ENCODE measurements around the gene GPR119. TPM values are rescaled to one million over a fixed set of nuclear protein-coding genes. Genes with fewer than 3 reads are reported as not detected.
"Not testable (repeated sequence)": the region's sequence is repeated elsewhere in the genome, so short reads cannot be mapped to it uniquely, and the experiment has no call there.

GPR119 gene
- total RNA-seq = not detected
- 0 reads per million in 2 donors for total RNA-seq

DNA sequence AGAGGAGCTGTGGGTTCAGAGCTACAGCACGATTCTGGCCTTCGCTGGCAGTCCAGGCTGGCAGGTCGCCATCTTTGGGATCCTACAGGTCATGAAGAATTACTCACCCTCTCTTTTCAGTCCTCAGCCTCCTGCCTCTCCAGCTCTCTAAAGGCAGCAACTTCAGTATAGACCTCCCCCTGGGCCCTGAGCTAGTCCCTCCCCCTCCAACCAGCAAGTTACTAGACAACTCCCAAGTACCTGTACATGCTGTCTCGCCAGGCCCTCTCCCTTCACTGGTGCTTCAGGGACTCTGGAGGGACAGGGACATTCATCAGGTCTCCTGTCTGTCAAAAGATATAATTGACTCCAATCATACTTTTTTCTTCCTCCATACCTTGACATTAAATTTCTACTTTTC is at the start of gene GPR119:
Gene GPR119 (minus strand): TSS at position 155 of the 400 bp plus-strand sequence. CDS start 227 bp downstream, outside the sequence.
- H3K4me3 Mint-ChIP-seq = no peak within 1 kb of the TSS
- no peak for ATAC-seq
- H3K27ac Mint-ChIP-seq = no peak within 1 kb of the TSS
- no peaks in the 10 kb centered on the region for H3K4me1 Mint-ChIP-seq
- no peaks in the 10 kb centered on the region for H3K27me3 Mint-ChIP-seq
- H3K36me3 Mint-ChIP-seq (ENCODE audit: low read depth) = no peaks in the 10 kb centered on the region
- H3K9me3 ChIP-seq (ENCODE audit: control insufficient read depth, low read length, poor library complexity, severe bottlenecking) = no peaks in the 10 kb centered on the region
- DNase-seq = no peak

DNA sequence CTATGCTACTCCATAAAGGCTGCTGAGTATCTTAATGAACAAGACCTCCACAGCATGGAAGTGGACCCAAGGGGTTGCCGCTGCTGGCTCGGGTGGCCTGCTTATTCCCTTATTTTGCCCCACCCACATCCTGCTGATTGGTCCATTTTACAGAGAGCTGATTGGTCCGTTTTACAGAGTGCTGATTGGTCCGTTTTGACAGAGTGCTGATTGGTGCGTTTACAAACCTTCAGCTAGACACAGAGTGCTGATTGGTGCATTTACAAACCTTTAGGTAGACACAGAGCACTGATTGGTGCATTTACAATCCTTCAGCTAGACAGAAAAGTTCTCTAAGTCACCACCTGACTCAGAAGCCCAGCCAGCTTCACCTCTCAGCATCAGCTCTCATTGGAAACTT is 43.8 kb upstream of the GPR119 start:
- H3K36me3 Mint-ChIP-seq (ENCODE audit: low read depth); H3K27me3 Mint-ChIP-seq; DNase-seq; H3K9me3 ChIP-seq (ENCODE audit: control insufficient read depth, low read length, poor library complexity, severe bottlenecking); ATAC-seq; H3K27ac Mint-ChIP-seq; H3K4me1 Mint-ChIP-seq; H3K4me3 Mint-ChIP-seq: not testable (repeated sequence)

DNA sequence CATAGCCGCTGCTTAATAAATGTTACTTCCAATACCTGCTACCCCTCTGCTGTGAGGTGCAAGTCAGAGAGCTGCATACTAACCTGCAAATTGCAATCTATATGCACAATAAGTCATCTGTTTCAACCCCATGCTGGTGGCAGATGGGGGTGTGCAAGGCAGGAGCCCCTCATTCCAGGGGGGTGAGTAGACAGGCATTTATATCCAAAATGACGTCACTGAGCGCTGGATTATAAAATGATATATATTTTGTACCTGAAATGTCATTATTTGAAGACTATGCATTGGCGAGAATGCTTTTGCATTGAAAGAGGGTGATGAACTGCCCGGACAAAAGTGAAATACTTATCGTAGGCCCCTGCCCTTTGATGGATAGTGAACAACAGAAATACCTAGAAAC is 41.1 kb upstream of the GPR119 start:
- H3K27me3 Mint-ChIP-seq = peaks cover 5% of the 10 kb centered on the region
- H3K9me3 ChIP-seq (ENCODE audit: control insufficient read depth, low read length, poor library complexity, severe bottlenecking) = no peaks in the 10 kb centered on the region
- DNase-seq = no peak
- no peak overlapping the region for H3K4me3 Mint-ChIP-seq
- H3K27ac Mint-ChIP-seq = no peak overlapping the region
- no peaks in the 10 kb centered on the region for H3K36me3 Mint-ChIP-seq (ENCODE audit: low read depth)
- ATAC-seq = no peak
- H3K4me1 Mint-ChIP-seq = no peaks in the 10 kb centered on the region

DNA sequence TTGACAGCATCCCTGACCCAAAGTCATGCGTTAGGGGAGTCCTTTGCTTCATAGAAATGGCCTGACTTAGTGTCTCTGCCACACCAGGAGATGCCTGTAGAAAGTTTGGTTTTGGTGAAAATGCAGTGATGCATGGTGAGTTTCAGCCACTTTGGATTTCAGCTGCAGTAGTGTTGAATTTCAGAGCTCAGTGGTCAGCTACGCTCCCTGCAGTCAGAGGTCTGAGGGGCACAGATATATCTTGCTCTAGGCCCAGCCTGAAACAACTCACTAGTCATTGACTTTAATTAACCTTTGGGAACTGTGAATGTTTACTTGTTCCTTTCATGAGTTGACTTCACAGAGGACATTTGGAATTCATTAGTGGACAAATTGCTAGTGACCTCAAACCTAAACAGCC is 33.8 kb upstream of the GPR119 start:
- DNase-seq = no peak
- no peaks in the 10 kb centered on the region for H3K36me3 Mint-ChIP-seq (ENCODE audit: low read depth)
- no peak for ATAC-seq
- no peaks in the 10 kb centered on the region for H3K9me3 ChIP-seq (ENCODE audit: control insufficient read depth, low read length, poor library complexity, severe bottlenecking)
- no peak overlapping the region for H3K27ac Mint-ChIP-seq
- no peaks in the 10 kb centered on the region for H3K4me1 Mint-ChIP-seq
- H3K4me3 Mint-ChIP-seq = no peak overlapping the region
- H3K27me3 Mint-ChIP-seq = no peaks in the 10 kb centered on the region

DNA sequence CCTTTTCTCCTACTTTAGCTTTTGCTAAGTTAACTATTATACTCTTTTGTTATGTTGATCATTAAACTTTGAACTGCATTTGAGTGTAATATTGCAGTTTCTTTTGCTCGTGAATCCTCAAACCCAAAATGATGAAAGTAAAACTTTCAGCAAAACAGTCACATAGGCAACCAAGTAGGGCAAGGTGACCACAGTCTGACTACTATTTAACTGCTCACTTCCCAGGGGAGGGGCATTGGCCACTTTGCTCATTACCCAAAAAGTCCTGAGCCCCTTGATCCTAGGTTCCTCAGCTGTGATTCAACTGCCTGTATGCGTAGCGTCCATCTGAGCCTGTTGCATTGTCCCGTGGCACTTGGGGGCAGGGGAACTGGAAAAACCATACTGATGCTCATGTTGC is 33.3 kb upstream of the GPR119 start:
- Mint-ChIP-seq H3K4me1 (no peaks in the 10 kb centered on the region), H3K4me3 (no peak overlapping the region), H3K36me3 (ENCODE audit: low read depth) (no peaks in the 10 kb centered on the region), H3K27ac (no peak overlapping the region), H3K27me3 (no peaks in the 10 kb centered on the region)
- no peak for DNase-seq
- no peak for ATAC-seq
- no peaks in the 10 kb centered on the region for H3K9me3 ChIP-seq (ENCODE audit: control insufficient read depth, low read length, poor library complexity, severe bottlenecking)

DNA sequence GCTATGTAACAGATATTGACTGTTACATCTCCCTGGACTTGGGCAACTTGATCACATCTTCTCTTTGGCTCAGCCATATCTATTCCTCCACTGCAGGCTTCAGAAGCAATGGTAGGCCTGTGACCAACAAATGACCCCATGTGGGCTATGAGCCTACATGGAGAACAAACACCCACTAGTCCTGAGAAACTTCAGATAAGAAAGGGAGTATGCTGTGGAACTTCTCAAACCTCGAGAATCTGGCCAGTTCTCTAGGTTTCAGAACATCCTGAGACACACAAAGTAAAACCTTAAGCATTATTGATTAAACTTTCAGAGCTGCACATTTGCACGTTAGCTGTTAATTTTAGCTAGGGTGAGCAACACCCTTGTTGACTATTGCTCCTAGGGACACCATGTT is 32.6 kb upstream of the GPR119 start:
- no peaks in the 10 kb centered on the region for H3K9me3 ChIP-seq (ENCODE audit: control insufficient read depth, low read length, poor library complexity, severe bottlenecking)
- H3K36me3 Mint-ChIP-seq (ENCODE audit: low read depth) = no peaks in the 10 kb centered on the region
- DNase-seq = no peak
- no peaks in the 10 kb centered on the region for H3K4me1 Mint-ChIP-seq
- no peak overlapping the region for H3K4me3 Mint-ChIP-seq
- no peaks in the 10 kb centered on the region for H3K27me3 Mint-ChIP-seq
- no peak for ATAC-seq
- H3K27ac Mint-ChIP-seq = no peak overlapping the region

DNA sequence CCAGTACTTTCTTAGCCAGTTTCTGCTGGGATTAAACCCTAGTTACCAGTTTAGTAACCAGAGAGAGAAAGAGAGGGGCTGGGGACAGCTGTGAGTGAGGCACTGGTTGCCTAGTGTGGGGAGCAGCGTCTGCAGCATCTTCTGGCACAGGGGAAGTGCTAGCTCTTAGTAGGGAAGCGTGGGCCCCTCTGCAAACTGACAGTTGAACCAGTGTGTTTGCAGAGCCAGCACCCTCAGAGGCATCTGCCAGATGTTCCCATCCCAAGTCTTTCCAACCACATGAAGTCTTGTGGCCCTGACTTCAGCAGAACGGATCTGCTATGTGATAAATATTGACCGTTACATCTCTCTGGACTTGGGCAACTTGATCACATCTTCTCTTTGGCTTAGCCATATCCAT is 31.3 kb upstream of the GPR119 start:
- no peak for ATAC-seq
- no peak for DNase-seq
- no peaks in the 10 kb centered on the region for H3K27me3 Mint-ChIP-seq
- no peak overlapping the region for H3K4me3 Mint-ChIP-seq
- no peak overlapping the region for H3K27ac Mint-ChIP-seq
- no peaks in the 10 kb centered on the region for H3K4me1 Mint-ChIP-seq
- no peaks in the 10 kb centered on the region for H3K9me3 ChIP-seq (ENCODE audit: control insufficient read depth, low read length, poor library complexity, severe bottlenecking)
- no peaks in the 10 kb centered on the region for H3K36me3 Mint-ChIP-seq (ENCODE audit: low read depth)

DNA sequence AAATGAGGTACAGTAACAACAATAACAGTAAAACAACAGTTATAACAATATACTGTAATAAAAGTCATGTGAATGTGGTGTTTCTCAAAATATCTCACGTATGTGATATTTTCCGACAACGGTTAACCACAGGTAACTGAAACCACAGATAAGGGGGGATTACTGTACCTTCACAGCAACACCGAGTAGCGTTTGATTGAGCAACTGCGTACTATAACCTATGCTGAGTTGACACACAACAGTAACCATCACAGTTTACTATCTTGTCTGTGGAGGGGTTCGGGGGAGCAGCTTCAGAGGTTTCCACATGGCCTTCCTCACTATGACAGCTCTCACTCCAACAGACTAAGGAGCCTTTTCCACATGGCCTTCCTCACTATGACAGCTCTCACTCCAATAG is 29.7 kb upstream of the GPR119 start:
- DNase-seq = no peak
- Mint-ChIP-seq H3K27ac (no peak overlapping the region), H3K4me3 (no peak overlapping the region), H3K36me3 (ENCODE audit: low read depth) (no peaks in the 10 kb centered on the region), H3K4me1 (no peaks in the 10 kb centered on the region), H3K27me3 (no peaks in the 10 kb centered on the region)
- H3K9me3 ChIP-seq (ENCODE audit: control insufficient read depth, low read length, poor library complexity, severe bottlenecking) = no peaks in the 10 kb centered on the region
- ATAC-seq = no peak

DNA sequence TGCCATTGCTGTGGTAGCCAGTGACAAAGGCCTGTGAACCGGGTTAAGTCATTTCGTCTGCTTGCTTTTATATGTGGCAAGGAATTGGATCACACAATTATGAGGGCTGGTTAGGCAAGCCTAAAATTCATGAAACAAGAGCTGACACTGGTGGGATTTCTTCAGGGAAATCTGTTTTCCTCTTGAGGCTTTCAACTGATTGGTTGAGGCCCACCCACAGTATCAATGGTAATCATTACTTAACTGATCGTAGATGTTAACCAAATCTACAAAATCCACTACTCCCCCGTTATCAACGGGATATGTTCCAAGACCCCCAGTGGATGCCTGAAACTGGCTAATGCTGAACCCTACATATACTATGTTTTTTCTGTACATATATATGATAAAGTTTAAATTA is 29.3 kb upstream of the GPR119 start:
- H3K27ac Mint-ChIP-seq = no peak overlapping the region
- no peak overlapping the region for H3K4me3 Mint-ChIP-seq
- no peaks in the 10 kb centered on the region for H3K4me1 Mint-ChIP-seq
- DNase-seq = no peak
- no peaks in the 10 kb centered on the region for H3K36me3 Mint-ChIP-seq (ENCODE audit: low read depth)
- H3K27me3 Mint-ChIP-seq = no peaks in the 10 kb centered on the region
- ATAC-seq = no peak
- no peaks in the 10 kb centered on the region for H3K9me3 ChIP-seq (ENCODE audit: control insufficient read depth, low read length, poor library complexity, severe bottlenecking)

DNA sequence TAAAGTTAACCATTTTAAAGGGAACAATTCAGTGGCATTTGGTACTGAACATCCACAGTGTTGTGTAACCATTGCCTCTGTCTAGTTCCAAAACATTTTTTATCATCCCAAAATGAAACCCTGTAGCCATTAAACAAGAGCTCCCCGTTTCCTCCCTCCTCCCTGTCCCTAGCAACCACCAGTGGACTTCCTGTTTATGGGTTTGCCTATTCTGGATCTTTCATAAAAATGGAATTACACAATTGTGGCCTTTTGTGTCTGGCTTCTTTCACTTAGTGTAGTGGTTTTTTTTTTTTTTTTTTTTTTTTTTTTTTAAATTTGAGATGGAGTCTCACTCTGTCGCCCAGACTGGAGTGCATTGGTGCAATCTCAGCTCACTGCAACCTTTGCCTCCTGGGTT is 27.9 kb upstream of the GPR119 start:
- no peaks in the 10 kb centered on the region for H3K9me3 ChIP-seq (ENCODE audit: control insufficient read depth, low read length, poor library complexity, severe bottlenecking)
- Mint-ChIP-seq H3K4me3 (no peak overlapping the region), H3K27me3 (no peaks in the 10 kb centered on the region), H3K27ac (no peak overlapping the region), H3K4me1 (no peaks in the 10 kb centered on the region), H3K36me3 (ENCODE audit: low read depth) (no peaks in the 10 kb centered on the region)
- no peak for DNase-seq
- ATAC-seq = no peak

DNA sequence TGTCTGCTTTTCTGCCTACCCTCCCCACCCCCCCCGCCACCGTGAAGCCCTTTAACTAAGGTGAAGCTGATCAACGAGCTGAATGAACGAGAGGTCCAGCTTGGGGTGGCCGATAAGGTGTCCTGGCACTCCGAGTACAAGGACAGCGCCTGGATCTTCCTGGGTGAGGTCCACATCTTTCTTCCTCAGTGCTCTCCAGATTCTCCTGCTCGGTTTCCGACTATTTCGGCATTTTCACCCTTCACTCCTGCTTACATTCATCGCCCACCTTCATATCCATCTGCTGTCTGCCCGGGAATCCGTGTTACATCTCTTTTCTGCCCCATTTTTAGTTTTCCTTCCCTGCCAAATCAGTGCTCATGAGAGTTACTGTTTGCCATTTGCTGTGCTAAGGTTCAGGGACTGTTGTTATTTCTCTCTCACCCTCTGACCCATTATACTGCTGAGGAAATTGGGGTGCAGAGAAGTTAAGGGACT is 16.8 kb upstream of the GPR119 start:
- Mint-ChIP-seq H3K27me3 (peaks cover 10% of the 10 kb centered on the region), H3K4me1 (peaks cover 5% of the 10 kb centered on the region), H3K36me3 (ENCODE audit: low read depth) (no peaks in the 10 kb centered on the region), H3K4me3 (peak overlapping the region; percentile 95), H3K27ac (peak overlapping the region; percentile 93)
- DNase-seq = no peak
- peak; percentile 6 for ATAC-seq
- H3K9me3 ChIP-seq (ENCODE audit: control insufficient read depth, low read length, poor library complexity, severe bottlenecking) = no peaks in the 10 kb centered on the region

DNA sequence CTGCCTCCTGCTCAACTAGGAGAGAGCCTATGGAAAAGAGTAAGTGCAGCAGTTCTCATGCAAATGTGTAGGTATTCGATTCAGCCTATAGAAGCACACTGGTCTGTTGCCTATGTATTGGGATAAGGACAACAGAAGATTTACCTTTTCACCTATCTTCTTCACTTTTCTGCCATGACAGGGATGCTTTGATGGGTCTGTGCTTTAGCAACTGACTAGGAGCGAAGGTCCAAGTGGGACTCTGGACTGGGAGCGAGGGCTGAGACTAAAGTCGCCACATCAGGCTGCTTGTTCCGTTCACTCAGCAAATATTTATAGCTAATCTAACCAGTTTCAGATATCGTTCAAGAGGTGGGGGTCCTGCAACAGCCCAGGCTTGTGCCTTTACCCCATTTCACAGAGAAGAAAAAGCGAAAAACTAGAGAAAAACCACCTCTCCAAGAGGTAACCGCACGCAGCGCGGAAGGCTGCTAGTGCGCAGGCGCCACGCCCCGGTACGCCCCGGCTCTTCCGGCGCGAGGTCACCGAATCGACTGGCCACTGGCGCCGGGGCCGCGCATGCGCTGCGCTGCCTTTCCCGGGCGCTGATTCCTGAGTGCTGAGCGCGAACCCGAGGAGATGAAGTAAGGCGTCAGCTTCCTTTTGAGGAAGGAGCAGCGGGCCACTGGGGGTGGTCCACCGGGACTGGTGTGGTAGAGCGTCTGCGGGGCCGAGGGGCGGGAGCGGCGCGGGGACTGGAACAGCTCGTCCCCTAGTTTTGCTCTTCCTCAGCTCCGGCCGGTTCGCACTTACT is 16.1 kb upstream of the GPR119 start, which contains the start of gene RBMX2:
Gene RBMX2 (plus strand): TSS at position 573 of the 793 bp plus-strand sequence. CDS start 46 bp downstream, at position 619.
- no peaks in the 10 kb centered on the region for H3K9me3 ChIP-seq (ENCODE audit: control insufficient read depth, low read length, poor library complexity, severe bottlenecking)
- H3K4me1 Mint-ChIP-seq = peaks cover 5% of the 10 kb centered on the region
- ATAC-seq (peak; percentile 94), DNase-seq (peak; percentile 52 to 73 (median 71))
- peak within 1 kb of the TSS; percentile 93 for H3K27ac Mint-ChIP-seq
- H3K36me3 Mint-ChIP-seq (ENCODE audit: low read depth) = peaks cover 3% of the 10 kb centered on the region
- peak within 1 kb of the TSS; percentile 95 for H3K4me3 Mint-ChIP-seq
- H3K27me3 Mint-ChIP-seq = peaks cover 16% of the 10 kb centered on the region

DNA sequence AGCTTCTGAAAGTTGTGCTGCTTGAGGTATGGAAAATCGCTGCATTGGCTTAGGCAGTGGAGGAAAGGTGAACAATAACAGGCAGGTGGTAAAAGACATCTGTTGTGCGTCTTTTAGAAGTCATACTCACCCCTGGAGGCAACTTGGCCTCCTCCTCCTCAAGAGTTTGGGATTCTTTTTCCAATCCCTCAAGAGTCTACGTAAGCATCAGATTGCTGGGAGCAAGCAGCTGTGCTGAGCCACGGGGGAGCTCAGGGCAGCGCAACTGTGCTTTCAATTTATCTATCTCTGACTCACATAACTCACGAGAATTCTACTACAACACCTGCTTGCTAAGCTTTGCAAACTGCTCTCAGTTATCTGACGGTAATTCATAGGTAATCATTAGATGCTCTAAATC is 9.9 kb upstream of the GPR119 start:
- no peak overlapping the region for H3K27ac Mint-ChIP-seq
- H3K9me3 ChIP-seq (ENCODE audit: control insufficient read depth, low read length, poor library complexity, severe bottlenecking) = no peaks in the 10 kb centered on the region
- H3K27me3 Mint-ChIP-seq = peaks cover 26% of the 10 kb centered on the region
- H3K4me3 Mint-ChIP-seq = no peak overlapping the region
- ATAC-seq (no peak), DNase-seq (no peak)
- peaks cover 3% of the 10 kb centered on the region for H3K36me3 Mint-ChIP-seq (ENCODE audit: low read depth)
- H3K4me1 Mint-ChIP-seq = no peaks in the 10 kb centered on the region

Data from T-helper 17 cell (primary cell).